IMR-90 (cell line): Measurements from ENCODE around the gene OCEL1. TPM values are rescaled to one million over a fixed set of nuclear protein-coding genes. Genes with fewer than 3 reads are reported as not detected.
A peak's percentile ranks its signal among the peaks of the same experiment; 100 is the strongest.

ENCODE experiments used
- ATAC-seq: fragments of 200-7000 bp; cut with Tn5 transposase; 2 replicates; pipeline ENCODE4 v1.9.1; 2020; ENCODE audit warnings: low read depth, mild to moderate bottlenecking, moderate library complexity
- BruUV-seq: library from RNA; stranded (reverse); fragments of 400-500 nt; replicated peaks from 2 replicates; lab custom pipeline; 2021; lab: Mats Ljungman, UMichigan
- CTCF ChIA-PET: fragments of 300-600 bp; formaldehyde crosslinking; extraction: SDS; loops from one replicate; lab custom pipeline; 2021; ENCODE audit warnings: antibody characterized with exemption; lab: Yijun Ruan, JAX
- POLR2A ChIA-PET: fragments of 300-600 bp; sonication (Branson Sonifier 250); formaldehyde crosslinking; loops from one replicate; lab custom pipeline; 2022; ENCODE audit warnings: antibody characterized with exemption; ENCODE audit not compliant: unreplicated experiment; lab: Charles Lee
- DNase-seq: peaks from one replicate; pipeline ENCODE4 v3.0.0; 2013
- H2AFZ ChIP-seq: replicated peaks from 2 replicates; pipeline ENCODE3; 2013; ENCODE audit warnings: low read length, mild to moderate bottlenecking; ENCODE audit not compliant: poor library complexity
- H2AK5ac ChIP-seq: 2 replicates; pipeline ENCODE4 v1.6.1; 2013; ENCODE audit warnings: low read depth, low read length, inconsistent platforms
- H2AK9ac ChIP-seq: replicated peaks from 2 replicates; pipeline ENCODE3; 2013; ENCODE audit warnings: mild to moderate bottlenecking, low read depth, low read length, moderate library complexity; ENCODE audit not compliant: poor library complexity
- H2BK120ac ChIP-seq: 2 replicates; pipeline ENCODE4 v1.6.1; 2013; ENCODE audit warnings: low read depth, low read length, inconsistent platforms
- H2BK15ac ChIP-seq: 3 replicates; pipeline ENCODE4 v1.6.1; 2013; ENCODE audit warnings: low read depth, low read length, inconsistent platforms
- H2BK20ac ChIP-seq: 2 replicates; pipeline ENCODE4 v1.6.1; 2013; ENCODE audit warnings: low read depth, mild to moderate bottlenecking, inconsistent platforms, low read length, moderate library complexity
- H2BK5ac ChIP-seq: 2 replicates; pipeline ENCODE4 v1.6.1; 2013; ENCODE audit warnings: mild to moderate bottlenecking, low read depth, low read length, inconsistent platforms; ENCODE audit not compliant: poor library complexity, severe bottlenecking
- H3K14ac ChIP-seq: replicated peaks from 2 replicates; pipeline ENCODE4 v1.6.1; 2013; ENCODE audit warnings: low read depth, low read length, inconsistent platforms
- H3K18ac ChIP-seq: 2 replicates; pipeline ENCODE4 v1.6.1; 2013; ENCODE audit warnings: low read depth, low read length, control low read depth
- H3K23ac ChIP-seq: 2 replicates; pipeline ENCODE4 v1.6.1; 2013; ENCODE audit warnings: low read depth, low read length, inconsistent platforms
- H3K27ac ChIP-seq: 2 replicates; pipeline ENCODE4 v1.5.1; 2013; ENCODE audit warnings: mild to moderate bottlenecking, control low read depth, low read length; ENCODE audit not compliant: insufficient read depth
- H3K27me3 ChIP-seq: 2 replicates; pipeline ENCODE4 v1.6.1; 2013; ENCODE audit warnings: low read length; ENCODE audit not compliant: control insufficient read depth, insufficient read depth
- H3K36me3 ChIP-seq: 2 replicates; pipeline ENCODE4 v1.6.1; 2013; ENCODE audit warnings: low read length, mixed read lengths; ENCODE audit not compliant: control insufficient read depth, insufficient read depth
- H3K4ac ChIP-seq: 2 replicates; pipeline ENCODE4 v1.6.1; 2013; ENCODE audit warnings: low read depth, low read length, inconsistent platforms
- H3K4me1 ChIP-seq: 2 replicates; pipeline ENCODE4 v1.6.1; 2013; ENCODE audit warnings: low read length, mixed read lengths; ENCODE audit not compliant: control insufficient read depth, insufficient read depth
- H3K4me2 ChIP-seq: 2 replicates; pipeline ENCODE4 v1.6.1; 2013; ENCODE audit warnings: low read depth, mild to moderate bottlenecking, control low read depth, low read length, moderate library complexity
- H3K4me3 ChIP-seq: 2 replicates; pipeline ENCODE4 v1.5.1; 2013; ENCODE audit warnings: low read depth, mild to moderate bottlenecking, control low read depth, low read length, moderate library complexity; ENCODE audit not compliant: insufficient read depth
- H3K56ac ChIP-seq: 2 replicates; pipeline ENCODE4 v1.6.1; 2013; ENCODE audit warnings: low read length, inconsistent platforms; ENCODE audit not compliant: insufficient read depth; ENCODE audit errors: extremely low read depth
- H3K79me1 ChIP-seq, 2 experiments: 2 replicates each; pipeline ENCODE4 v1.6.1; 2013; ENCODE audit warnings: low read length in 2 of 2, inconsistent platforms in 1 of 2, low read depth in 1 of 2
- H3K9ac ChIP-seq: 2 replicates; pipeline ENCODE4 v1.6.1; 2013; ENCODE audit warnings: low read depth, low read length, control low read depth
- H3K9me1 ChIP-seq: 2 replicates; pipeline ENCODE4 v1.6.1; 2013; ENCODE audit warnings: low read length, inconsistent platforms; ENCODE audit not compliant: insufficient read depth
- H3K9me3 ChIP-seq: 2 replicates; pipeline ENCODE4 v1.6.1; 2013; ENCODE audit warnings: low read length; ENCODE audit not compliant: control insufficient read depth, insufficient read depth
- H4K20me1 ChIP-seq: 2 replicates; pipeline ENCODE4 v1.6.1; 2013; ENCODE audit warnings: low read length, inconsistent platforms; ENCODE audit not compliant: insufficient read depth
- H4K5ac ChIP-seq: 2 replicates; pipeline ENCODE4 v1.6.1; 2013; ENCODE audit warnings: mild to moderate bottlenecking, low read depth, low read length, control low read depth
- H4K8ac ChIP-seq, 2 experiments: 2 replicates each; pipeline ENCODE4 v1.6.1; 2013; ENCODE audit warnings: low read depth in 2 of 2, low read length in 2 of 2, control low read depth in 1 of 2, inconsistent platforms in 1 of 2
- H4K91ac ChIP-seq: 2 replicates; pipeline ENCODE4 v1.6.1; 2013; ENCODE audit warnings: low read depth, low read length, inconsistent platforms; ENCODE audit not compliant: insufficient read depth
- CEBPB ChIP-seq: IDR thresholded peaks from 2 replicates; pipeline ENCODE4 v1.6.1; 2012; ENCODE audit warnings: low read depth, low read length, improper control_type of control experiment
- CHD1 ChIP-seq: IDR thresholded peaks from 2 replicates; pipeline ENCODE4 v1.6.1; 2012; ENCODE audit warnings: low read depth, low read length, improper control_type of control experiment
- MAFK ChIP-seq: IDR thresholded peaks from 2 replicates; pipeline ENCODE4 v1.6.1; 2012; ENCODE audit warnings: low read depth, low read length, improper control_type of control experiment
- RCOR1 ChIP-seq: IDR thresholded peaks from 2 replicates; pipeline ENCODE4 v1.6.1; 2012; ENCODE audit warnings: mild to moderate bottlenecking, low read length, improper control_type of control experiment; ENCODE audit not compliant: insufficient replicate concordance
- WGBS, 2 experiments: methylation state at CpG; one replicate each; pipeline versions ENCODE4 v1.1.5 to v1.1.7; 2013; ENCODE audit warnings: missing lambda C conversion rate in 2 of 2; ENCODE audit not compliant: insufficient read length in 1 of 2; ENCODE audit errors: extremely low coverage in 2 of 2; 5-methylcytosine and 5-hydroxymethylcytosine counted together
- dilution Hi-C: fragments of 300-500 bp; cut with HindIII; formaldehyde crosslinking; loops from one replicate; pipeline ENCODE4 v1.14.3; 2018; ENCODE audit warnings: low sequenced_read_pairs; ENCODE audit not compliant: unreplicated experiment
- in situ Hi-C: fragments of 300-500 bp; cut with MboI; formaldehyde crosslinking; loops from 3 replicates; pipeline ENCODE4 v1.14.3; 2019; ENCODE audit warnings: low sequenced_read_pairs, inconsistent platforms, mixed read lengths
- intact Hi-C: fragments of 100-400 bp; cut with micrococcal nuclease; formaldehyde crosslinking; loops from 2 replicates; pipeline ENCODE4 v1.10.0; 2022
- polyA plus RNA-seq, 3 experiments: library from polyadenylated mRNA; depleted of rRNA; stranded (reverse); fragments of >200 nt; gene quantifications; 2 replicates each; pipeline ENCODE4 v1.2.3, GENCODE V29; 2012; ENCODE audit warnings: low replicate concordance in 1 of 3
- total RNA-seq: library from RNA; depleted of rRNA; stranded (reverse); fragments of >200 nt; gene quantifications from 2 replicates; pipeline ENCODE4 v1.2.3, GENCODE V29; 2012

OCEL1 gene
- total and polyA plus RNA-seq, 2 of the 4 experiments (the other 2 are of a cell fraction), result 1.1 to 7.2 TPM

GRCh38 chr19:17216058-17216670 lies 9.9 kb upstream of the OCEL1 start (continued):
- TF ChIP-seq MAFK, result no peak

DNA sequence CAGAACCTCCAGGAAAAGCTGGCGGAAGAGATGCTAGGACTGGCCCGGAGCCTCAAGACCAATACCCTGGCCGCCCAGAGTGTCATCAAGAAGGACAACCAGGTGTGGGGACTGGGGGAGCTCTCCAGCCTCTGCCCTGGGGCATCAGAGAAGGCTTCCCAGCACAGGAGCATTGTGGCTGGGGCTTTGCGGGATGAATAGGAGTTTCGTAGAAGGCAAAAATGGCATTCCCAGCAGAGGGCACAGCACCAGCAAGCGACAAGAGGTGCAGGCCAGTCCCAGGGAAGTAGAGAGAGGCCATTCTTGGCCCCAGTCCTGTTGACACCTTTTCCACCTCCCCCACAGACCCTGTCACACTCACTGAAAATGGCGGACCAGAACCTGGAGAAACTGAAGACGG lies 6.7 kb upstream of the OCEL1 start:
- no peak overlapping the region for H3K27ac ChIP-seq
- intact Hi-C loops, result no loop called here
- no peak for DNase-seq
- BruUV-seq, result no TSS peak
- H2BK120ac ChIP-seq, result no peak overlapping the region
- no peak overlapping the region for H2BK5ac ChIP-seq
- no peaks in the 10 kb centered on the region for H3K9me3 ChIP-seq
- ChIA-PET POLR2A (no interaction called here), CTCF (no interaction called here)
- no peak overlapping the region for H3K56ac ChIP-seq
- peaks cover 24% of the 10 kb centered on the region for H3K36me3 ChIP-seq
- H3K9me1 ChIP-seq, result peaks cover 13% of the 10 kb centered on the region
- H3K4me1 ChIP-seq, result peaks cover 14% of the 10 kb centered on the region
- no peaks in the 10 kb centered on the region for H4K20me1 ChIP-seq
- no peak overlapping the region for H3K4me3 ChIP-seq
- no peaks in the 10 kb centered on the region for H3K27me3 ChIP-seq
- no peak overlapping the region for H2AK5ac ChIP-seq
- 100% methylated on average over 2 of the region's 8 CpGs; no CpG with 5 or more reads in 1 of the 2 experiments for WGBS, 2 experiments
- H3K4me2 ChIP-seq, result no peak overlapping the region
- peaks cover 14 to 18% of the 10 kb centered on the region in 2 experiments; a peak in 3 of 4 replicates for H3K79me1 ChIP-seq
- H2AK9ac ChIP-seq, result peak overlapping the region; percentile 23
- H3K14ac ChIP-seq, result no peak overlapping the region
- ATAC-seq, result no peak
- H2BK15ac ChIP-seq, result no peak overlapping the region
- H3K9ac ChIP-seq, result no peak overlapping the region
- H4K91ac ChIP-seq, result no peak overlapping the region
- in situ Hi-C loops, result no loop called here
- dilution Hi-C loops, result no loop called here
- H3K18ac ChIP-seq, result no peak overlapping the region
- no peak overlapping the region for H4K8ac ChIP-seq
- no peak overlapping the region for H4K5ac ChIP-seq
- H3K23ac ChIP-seq, result no peak overlapping the region
- no peak overlapping the region for H3K4ac ChIP-seq
- no peak overlapping the region for H2BK20ac ChIP-seq
- H2AFZ ChIP-seq, result no peak overlapping the region
- TF ChIP-seq CHD1 (no peak), MAFK (no peak), RCOR1 (no peak), CEBPB (no peak)
